ENCODE results near the gene MRPL19. TPM values are rescaled to one million over a fixed set of nuclear protein-coding genes. Genes with fewer than 3 reads are reported as not detected.
"Not testable (repeated sequence)": the region's sequence is repeated elsewhere in the genome, so short reads cannot be mapped to it uniquely, and the experiment has no call there.

The MRPL19 gene
- total RNA-seq, 1 donor from 2014 or later: 39.8 TPM

- intact Hi-C loops (cut with DNase I): no loop called here
- no peak for ATAC-seq
- Histone ChIP-seq H3K27me3 (ENCODE audit: low read depth) (no peaks in the 10 kb centered on the region), H3K4me1 (no peaks in the 10 kb centered on the region), H3K36me3 (peaks cover 21% of the 10 kb centered on the region), H3K9me3 (no peaks in the 10 kb centered on the region), H3K4me3 (no peak overlapping the region), H3K27ac (no peak overlapping the region)
- no peak for DNase-seq
- TF ChIP-seq CTCF (IDR thresholded peaks at IDR 0.05): no peak
Observed at GRCh38 chr2:75680402-75680801, 33.8 kb downstream of the MRPL19 start.

GRCh38 chr2:75683430-75683829 lies 36.8 kb downstream of the MRPL19 start:
- H3K4me3 ChIP-seq; H3K27me3 ChIP-seq (ENCODE audit: low read depth); H3K9me3 ChIP-seq; ATAC-seq; H3K27ac ChIP-seq; H3K4me1 ChIP-seq; DNase-seq; intact Hi-C loops (cut with DNase I): not testable (repeated sequence)
- H3K36me3 ChIP-seq: peaks cover 50% of the 10 kb centered on the region

GRCh38 chr2:75688196-75688595 lies 41.6 kb downstream of the MRPL19 start:
- intact Hi-C loops (cut with DNase I): no loop called here
- no peaks in the 10 kb centered on the region for H3K9me3 ChIP-seq
- DNase-seq: no peak
- no peak overlapping the region for H3K27ac ChIP-seq
- H3K27me3 ChIP-seq (ENCODE audit: low read depth): no peaks in the 10 kb centered on the region
- no peak for ATAC-seq
- TF ChIP-seq CTCF (IDR thresholded peaks at IDR 0.05): no peak
- H3K36me3 ChIP-seq: peaks cover 74% of the 10 kb centered on the region
- no peak overlapping the region for H3K4me3 ChIP-seq
- H3K4me1 ChIP-seq: no peaks in the 10 kb centered on the region

- TF ChIP-seq CTCF (IDR thresholded peaks at IDR 0.05): no peak
- peaks cover 82% of the 10 kb centered on the region for H3K36me3 ChIP-seq
- intact Hi-C loops (cut with DNase I): no loop called here
Observed at GRCh38 chr2:75698918-75699317, 52.3 kb downstream of the MRPL19 start.

GRCh38 chr2:75702593-75702992 lies 56.0 kb downstream of the MRPL19 start:
- ATAC-seq (no peak), DNase-seq (no peak)
- no peak for TF ChIP-seq CTCF (IDR thresholded peaks at IDR 0.05)
- H3K27ac ChIP-seq: no peak overlapping the region
- H3K27me3 ChIP-seq (ENCODE audit: low read depth): no peaks in the 10 kb centered on the region
- intact Hi-C loops (cut with DNase I): no loop called here
- no peaks in the 10 kb centered on the region for H3K4me1 ChIP-seq
- H3K4me3 ChIP-seq: no peak overlapping the region
- peaks cover 77% of the 10 kb centered on the region for H3K36me3 ChIP-seq
- H3K9me3 ChIP-seq: no peaks in the 10 kb centered on the region

More at GRCh38 chr2:75698918-75699317, 52.3 kb downstream of the MRPL19 start:
- ATAC-seq (no peak), DNase-seq (no peak)
- Histone ChIP-seq H3K27me3 (ENCODE audit: low read depth) (no peaks in the 10 kb centered on the region), H3K9me3 (no peaks in the 10 kb centered on the region), H3K4me1 (no peaks in the 10 kb centered on the region), H3K4me3 (no peak overlapping the region), H3K27ac (no peak overlapping the region)

- Histone ChIP-seq H3K4me3 (no peak overlapping the region), H3K36me3 (peaks cover 69% of the 10 kb centered on the region), H3K9me3 (no peaks in the 10 kb centered on the region), H3K27me3 (ENCODE audit: low read depth) (no peaks in the 10 kb centered on the region), H3K4me1 (peaks cover 2% of the 10 kb centered on the region), H3K27ac (no peak overlapping the region)
- intact Hi-C loops (cut with DNase I): no loop called here
- ATAC-seq (no peak), DNase-seq (no peak)
- TF ChIP-seq CTCF (IDR thresholded peaks at IDR 0.05): no peak
Observed at GRCh38 chr2:75703589-75704287, 57.2 kb downstream of the MRPL19 start.

Measured in lower lobe of right lung (tissue), 2 donors.